OCI-LY7 (cell line): ENCODE data around the gene AGFG1. TPM values are rescaled to one million over a fixed set of nuclear protein-coding genes. Genes with fewer than 3 reads are reported as not detected.

Experiments
- BruUV-seq: library from RNA; stranded (reverse); fragments of 400-500 nt; replicated peaks from 2 replicates; lab custom pipeline; 2021; lab: Mats Ljungman, UMichigan
- CTCF ChIA-PET: fragments of 300-600 bp; sonication (Branson Sonifier 250); formaldehyde crosslinking; loops from one replicate; lab custom pipeline; 2022; ENCODE audit warnings: antibody characterized with exemption; ENCODE audit not compliant: unreplicated experiment; lab: Charles Lee
- POLR2A ChIA-PET: fragments of 300-600 bp; sonication (Branson Sonifier 250); formaldehyde crosslinking; loops from one replicate; lab custom pipeline; 2022; ENCODE audit warnings: antibody characterized with exemption; lab: Charles Lee
- DNase-seq: peaks from one replicate; pipeline ENCODE4 v3.0.0-alpha.2; 2015; ENCODE audit warnings: low spot score
- H2AFZ ChIP-seq: fragments of 200-600 bp; sonication (generic), shearing (Covaris generic); 2 replicates; pipeline ENCODE4 v1.6.1; 2014; ENCODE audit warnings: mild to moderate bottlenecking, antibody characterized with exemption, low read length, moderate library complexity
- H3K27ac ChIP-seq: fragments of 200-600 bp; sonication (generic); 2 replicates; pipeline ENCODE4 v1.5.1; 2014; ENCODE audit warnings: mixed run types, low read depth, mild to moderate bottlenecking, moderate library complexity, low read length, inconsistent platforms; ENCODE audit not compliant: poor library complexity, severe bottlenecking
- H3K36me3 ChIP-seq: fragments of 200-600 bp; sonication (generic); 2 replicates; pipeline ENCODE4 v1.6.1; 2014; ENCODE audit warnings: mild to moderate bottlenecking, antibody characterized with exemption, low read length, moderate library complexity, mixed read lengths; ENCODE audit not compliant: insufficient read depth
- H3K4me1 ChIP-seq: fragments of 200-600 bp; sonication (generic); 2 replicates; pipeline ENCODE4 v1.5.1; 2014; ENCODE audit warnings: mild to moderate bottlenecking, low read length; ENCODE audit not compliant: insufficient read depth, poor library complexity, severe bottlenecking
- H3K4me2 ChIP-seq: fragments of 200-600 bp; sonication (generic); 2 replicates; pipeline ENCODE4 v1.6.1; 2014; ENCODE audit warnings: mild to moderate bottlenecking, low read length
- H3K4me3 ChIP-seq: fragments of 200-600 bp; sonication (generic); 2 replicates; pipeline ENCODE4 v1.5.1; 2014; ENCODE audit warnings: mild to moderate bottlenecking, low read depth, low read length; ENCODE audit not compliant: poor library complexity, severe bottlenecking
- H3K79me2 ChIP-seq: fragments of 200-600 bp; sonication (generic); 2 replicates; pipeline ENCODE4 v1.6.1; 2016; ENCODE audit warnings: low read depth, mild to moderate bottlenecking, low read length, moderate library complexity, mixed read lengths; ENCODE audit not compliant: insufficient read depth
- H3K9me2 ChIP-seq: fragments of 200-600 bp; sonication (generic); 2 replicates; pipeline ENCODE4 v1.6.1; 2016; ENCODE audit warnings: mild to moderate bottlenecking, low read length, mixed read lengths; ENCODE audit not compliant: insufficient read depth
- H3K9me3 ChIP-seq: fragments of 200-600 bp; sonication (generic); 2 replicates; pipeline ENCODE4 v1.6.1; 2014; ENCODE audit warnings: mild to moderate bottlenecking, mixed run types, low read length, mixed read lengths
- H4K20me1 ChIP-seq: fragments of 200-600 bp; sonication (generic); 2 replicates; pipeline ENCODE4 v1.6.1; 2014; ENCODE audit warnings: mild to moderate bottlenecking, antibody characterized with exemption, low read length, moderate library complexity, mixed read lengths; ENCODE audit not compliant: insufficient read depth
- CTCF ChIP-seq: fragments of 200-600 bp; sonication (generic); conservative IDR thresholded peaks from 2 replicates; pipeline ENCODE4 v1.5.1; 2014; ENCODE audit warnings: mild to moderate bottlenecking, antibody characterized with exemption, low read length, moderate library complexity, mixed read lengths
- EZH2phosphoT487 ChIP-seq: fragments of 200-600 bp; sonication (generic); IDR thresholded peaks from 2 replicates; pipeline ENCODE4 v1.6.1; 2018; ENCODE audit warnings: low read depth, borderline replicate concordance, mild to moderate bottlenecking, mixed run types, antibody characterized with exemption, low read length, moderate library complexity, mixed read lengths
- intact Hi-C: fragments of 100-400 bp; cut with micrococcal nuclease; formaldehyde crosslinking; loops from one replicate; pipeline ENCODE4 v1.10.0; 2022; ENCODE audit not compliant: unreplicated experiment
- total RNA-seq, 2 experiments: library from RNA; depleted of rRNA in 1 of 2; stranded (reverse); fragments of >200 nt in 1 of 2; shearing (Covaris generic) in 1 of 2; gene quantifications; 2 replicates each; pipeline ENCODE4 v1.2.3, GENCODE V29; 2014 to 2022

AGFG1 gene
- total RNA-seq, 2 experiments from 2014 or later = 37.6 to 65.4 TPM

GRCh38 chr2:227474410-227474809 is 2.5 kb downstream of the AGFG1 start:
- H3K9me2 ChIP-seq = no peaks in the 10 kb centered on the region
- ChIA-PET POLR2A (interaction anchor here (0.6 to 1.7 kb wide), 5 partner anchors 8 to 208 kb away, joined by 3 to 7 read pairs (median 5); no protein-coding TSS in a partner anchor), CTCF (no interaction called here)
- intact Hi-C loops = no loop called here
- no peak for DNase-seq
- H3K36me3 ChIP-seq = no peaks in the 10 kb centered on the region
- H3K4me1 ChIP-seq = peaks cover 21% of the 10 kb centered on the region
- BruUV-seq = TSS peak; percentile 39
- no peak overlapping the region for H2AFZ ChIP-seq
- H3K27ac ChIP-seq = no peak overlapping the region
- H3K4me2 ChIP-seq = peak overlapping the region; percentile 97
- peaks cover 71% of the 10 kb centered on the region for H3K79me2 ChIP-seq
- TF ChIP-seq EZH2phosphoT487 = no peak
- no peak for TF ChIP-seq CTCF
- no peaks in the 10 kb centered on the region for H3K9me3 ChIP-seq
- peak overlapping the region; percentile 94 for H3K4me3 ChIP-seq
- H4K20me1 ChIP-seq = peaks cover 35% of the 10 kb centered on the region

- H3K9me2 ChIP-seq = no peaks in the 10 kb centered on the region
- peaks cover 55% of the 10 kb centered on the region for H4K20me1 ChIP-seq
- H3K4me1 ChIP-seq = peaks cover 41% of the 10 kb centered on the region
Observed at GRCh38 chr2:227477291-227477690, 5.3 kb downstream of the AGFG1 start.

More at GRCh38 chr2:227477291-227477690, 5.3 kb downstream of the AGFG1 start:
- intact Hi-C loops = no loop called here
- Histone ChIP-seq H3K27ac (no peak overlapping the region), H3K9me3 (no peaks in the 10 kb centered on the region), H3K36me3 (peaks cover 3% of the 10 kb centered on the region), H2AFZ (no peak overlapping the region), H3K4me2 (no peak overlapping the region), H3K4me3 (no peak overlapping the region), H3K79me2 (peaks cover 99% of the 10 kb centered on the region)
- TF ChIP-seq CTCF (no peak), EZH2phosphoT487 (no peak)
- POLR2A ChIA-PET = interaction anchor here (0.5 to 1.1 kb wide), 3 partner anchors 11 to 252 kb away, joined by 3 to 5 read pairs (median 4); no protein-coding TSS in a partner anchor
- CTCF ChIA-PET = no interaction called here
- DNase-seq = no peak
- BruUV-seq = no TSS peak
